Stimulated activated memory B cell treated with anti-CD40 and anti-IgM and Interleukin-4, amounts not matched to agents 10 μg/mL and 1 μg/mL and 100 μg/mL, for 72 hours (primary cell): Measurements from ENCODE around the gene CLEC6A.

Source experiments
- ATAC-seq: fragments of 150-1000 bp; cut with Tn5 transposase; 2 replicates; pipeline ENCODE4 v1.10.0; 2021
- H3K27ac Mint-ChIP-seq: one replicate; pipeline ENCODE4 v1.8.0; 2022; ENCODE audit warnings: mild to moderate bottlenecking, mixed read lengths
- H3K27me3 Mint-ChIP-seq: one replicate; pipeline ENCODE4 v1.8.0; 2022; ENCODE audit warnings: mixed read lengths
- H3K36me3 Mint-ChIP-seq: one replicate; pipeline ENCODE4 v1.8.0; 2022; ENCODE audit warnings: mixed read lengths
- H3K4me1 Mint-ChIP-seq: one replicate; pipeline ENCODE4 v1.8.0; 2022; ENCODE audit warnings: mixed read lengths
- H3K4me3 Mint-ChIP-seq: one replicate; pipeline ENCODE4 v1.8.0; 2022; ENCODE audit warnings: mild to moderate bottlenecking, moderate library complexity, mixed read lengths
- H3K9me3 Mint-ChIP-seq: one replicate; pipeline ENCODE4 v1.8.0; 2022; ENCODE audit warnings: mixed read lengths

The CLEC6A gene

GRCh38 chr12:8519171-8519570 is 63.4 kb downstream of the CLEC6A start:
- no peak for ATAC-seq
- peaks cover 4% of the 10 kb centered on the region for H3K9me3 Mint-ChIP-seq
- H3K36me3 Mint-ChIP-seq, result no peaks in the 10 kb centered on the region
- no peaks in the 10 kb centered on the region for H3K4me1 Mint-ChIP-seq
- peaks cover 40% of the 10 kb centered on the region for H3K27me3 Mint-ChIP-seq
- H3K27ac Mint-ChIP-seq, result no peak overlapping the region
- no peak overlapping the region for H3K4me3 Mint-ChIP-seq

GRCh38 chr12:8527250-8528130 is 71.7 kb downstream of the CLEC6A start:
- peaks cover 41% of the 10 kb centered on the region for H3K27me3 Mint-ChIP-seq
- peaks cover 10% of the 10 kb centered on the region for H3K9me3 Mint-ChIP-seq
- H3K4me1 Mint-ChIP-seq, result no peaks in the 10 kb centered on the region
- H3K27ac Mint-ChIP-seq, result no peak overlapping the region
- H3K4me3 Mint-ChIP-seq, result no peak overlapping the region
- no peaks in the 10 kb centered on the region for H3K36me3 Mint-ChIP-seq
- no peak for ATAC-seq
